ENCODE results near the gene ETF1. TPM values are rescaled to one million over a fixed set of nuclear protein-coding genes. Genes with fewer than 3 reads are reported as not detected.

ETF1 gene
- total RNA-seq, 4 donors from 2014 or later, result 39.8 to 66.6 (median 54.1) TPM

DNA sequence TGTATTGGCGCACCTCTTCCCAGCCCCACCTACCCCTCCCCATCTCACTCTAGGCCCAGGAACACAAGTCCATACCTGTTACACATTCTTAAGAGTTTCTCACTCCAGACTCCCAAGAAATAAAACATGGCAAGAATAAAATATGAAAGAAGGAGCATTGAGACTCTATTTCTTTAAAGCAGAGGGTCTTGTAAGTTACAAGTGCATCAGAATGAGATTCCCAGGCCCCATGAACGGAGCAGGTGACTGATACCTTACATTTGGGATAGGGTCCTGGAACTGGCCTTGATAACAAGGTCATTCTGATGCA lies 72.0 kb downstream of the ETF1 start:
- TF ChIP-seq POLR2AphosphoS5 (IDR thresholded peaks at IDR 0.05) (no peak), EP300 (IDR thresholded peaks at IDR 0.05; ENCODE audit: low read depth) (no peak), POLR2A (IDR thresholded peaks at IDR 0.05) (no peak)
- TF ChIP-seq, protein P1, sequence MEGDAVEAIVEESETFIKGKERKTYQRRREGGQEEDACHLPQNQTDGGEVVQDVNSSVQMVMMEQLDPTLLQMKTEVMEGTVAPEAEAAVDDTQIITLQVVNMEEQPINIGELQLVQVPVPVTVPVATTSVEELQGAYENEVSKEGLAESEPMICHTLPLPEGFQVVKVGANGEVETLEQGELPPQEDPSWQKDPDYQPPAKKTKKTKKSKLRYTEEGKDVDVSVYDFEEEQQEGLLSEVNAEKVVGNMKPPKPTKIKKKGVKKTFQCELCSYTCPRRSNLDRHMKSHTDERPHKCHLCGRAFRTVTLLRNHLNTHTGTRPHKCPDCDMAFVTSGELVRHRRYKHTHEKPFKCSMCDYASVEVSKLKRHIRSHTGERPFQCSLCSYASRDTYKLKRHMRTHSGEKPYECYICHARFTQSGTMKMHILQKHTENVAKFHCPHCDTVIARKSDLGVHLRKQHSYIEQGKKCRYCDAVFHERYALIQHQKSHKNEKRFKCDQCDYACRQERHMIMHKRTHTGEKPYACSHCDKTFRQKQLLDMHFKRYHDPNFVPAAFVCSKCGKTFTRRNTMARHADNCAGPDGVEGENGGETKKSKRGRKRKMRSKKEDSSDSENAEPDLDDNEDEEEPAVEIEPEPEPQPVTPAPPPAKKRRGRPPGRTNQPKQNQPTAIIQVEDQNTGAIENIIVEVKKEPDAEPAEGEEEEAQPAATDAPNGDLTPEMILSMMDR (IDR thresholded peaks at IDR 0.05), result no peak
- no peak overlapping the region for H3K27ac ChIP-seq

DNA sequence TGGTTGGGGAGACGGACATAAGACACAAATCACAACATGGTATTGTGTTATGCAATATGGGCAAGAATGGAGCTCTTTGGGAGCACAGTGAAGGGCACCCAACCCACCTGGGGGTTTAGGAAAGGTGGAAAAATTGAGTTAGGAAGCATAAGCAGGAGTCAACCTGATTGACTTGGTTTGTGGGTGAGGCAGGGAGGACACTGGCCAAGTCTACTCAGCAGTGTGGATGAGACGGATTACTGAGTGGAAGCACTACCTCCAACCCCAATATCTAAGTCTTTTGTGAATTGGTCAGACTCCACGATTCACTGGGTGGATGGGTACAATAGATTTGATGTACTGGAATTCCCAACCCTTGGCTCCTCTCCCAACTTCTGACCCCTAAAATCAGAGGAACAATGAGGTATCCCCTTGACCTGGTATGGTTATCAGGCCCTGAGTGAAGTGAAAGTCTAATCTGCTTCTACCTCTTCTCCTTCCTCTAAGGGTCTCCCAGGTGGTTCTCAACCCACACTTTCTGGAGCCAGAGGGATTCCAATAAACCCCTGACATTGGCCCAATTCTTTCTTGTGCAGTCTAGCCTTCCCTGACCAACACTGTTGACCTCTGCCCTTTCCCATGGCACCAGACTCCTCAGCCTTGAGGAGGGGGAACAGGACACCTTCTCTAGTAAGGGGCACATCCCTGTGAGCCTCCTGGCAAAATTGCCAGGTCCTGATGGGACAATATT lies 72.5 kb downstream of the ETF1 start:
- H3K27me3 ChIP-seq, result no peaks in the 10 kb centered on the region
- intact Hi-C loops (cut with DNase I; ENCODE audit: low total_unique reads) (no loop called here), in situ Hi-C loops (cut with MboI; ENCODE audit: low pct_ligation_motif_present in 1 of 4, low pct_unique_long_range_greater_than_20kb in 1 of 4, low sequenced_read_pairs in 3 of 4) (no loop called here)
- H3K9me3 ChIP-seq, result no peaks in the 10 kb centered on the region
- H3K4me1 ChIP-seq, result peaks cover 7 to 20% (median 17%) of the 10 kb centered on the region in 4 donors
- H3K27ac ChIP-seq, result no peak overlapping the region
- DNase-seq, result peak; percentile 31
- no peaks in the 10 kb centered on the region for H3K36me3 ChIP-seq
- no peak overlapping the region for H3K4me3 ChIP-seq
- TF ChIP-seq POLR2A (IDR thresholded peaks at IDR 0.05) (peak; percentile 0), EP300 (IDR thresholded peaks at IDR 0.05; ENCODE audit: low read depth) (no peak), POLR2AphosphoS5 (IDR thresholded peaks at IDR 0.05) (peak in 1 of 3 donors; percentile 61)
- TF ChIP-seq, protein P1 (IDR thresholded peaks at IDR 0.05), result no peak
- 73 to 100% methylated on average over 2 to 3 of the region's 3 CpGs for WGBS, 2 donors (ENCODE audit: low coverage in 1 of 2)

More for the DNA sequence above, 72.0 kb downstream of the ETF1 start:
- no peak overlapping the region for H3K4me3 ChIP-seq
- in situ Hi-C loops (cut with MboI; ENCODE audit: low pct_ligation_motif_present in 1 of 4, low pct_unique_long_range_greater_than_20kb in 1 of 4, low sequenced_read_pairs in 3 of 4) (no loop called here), intact Hi-C loops (cut with DNase I; ENCODE audit: low total_unique reads) (no loop called here)
- peaks cover 7 to 19% (median 13%) of the 10 kb centered on the region in 4 donors for H3K4me1 ChIP-seq
- H3K9me3 ChIP-seq, result no peaks in the 10 kb centered on the region
- H3K27me3 ChIP-seq, result no peaks in the 10 kb centered on the region
- 56 to 90% methylated on average over 1 to 2 of the region's 2 CpGs for WGBS, 2 donors (ENCODE audit: low coverage in 1 of 2)
- no peak for DNase-seq
- no peaks in the 10 kb centered on the region for H3K36me3 ChIP-seq

DNA sequence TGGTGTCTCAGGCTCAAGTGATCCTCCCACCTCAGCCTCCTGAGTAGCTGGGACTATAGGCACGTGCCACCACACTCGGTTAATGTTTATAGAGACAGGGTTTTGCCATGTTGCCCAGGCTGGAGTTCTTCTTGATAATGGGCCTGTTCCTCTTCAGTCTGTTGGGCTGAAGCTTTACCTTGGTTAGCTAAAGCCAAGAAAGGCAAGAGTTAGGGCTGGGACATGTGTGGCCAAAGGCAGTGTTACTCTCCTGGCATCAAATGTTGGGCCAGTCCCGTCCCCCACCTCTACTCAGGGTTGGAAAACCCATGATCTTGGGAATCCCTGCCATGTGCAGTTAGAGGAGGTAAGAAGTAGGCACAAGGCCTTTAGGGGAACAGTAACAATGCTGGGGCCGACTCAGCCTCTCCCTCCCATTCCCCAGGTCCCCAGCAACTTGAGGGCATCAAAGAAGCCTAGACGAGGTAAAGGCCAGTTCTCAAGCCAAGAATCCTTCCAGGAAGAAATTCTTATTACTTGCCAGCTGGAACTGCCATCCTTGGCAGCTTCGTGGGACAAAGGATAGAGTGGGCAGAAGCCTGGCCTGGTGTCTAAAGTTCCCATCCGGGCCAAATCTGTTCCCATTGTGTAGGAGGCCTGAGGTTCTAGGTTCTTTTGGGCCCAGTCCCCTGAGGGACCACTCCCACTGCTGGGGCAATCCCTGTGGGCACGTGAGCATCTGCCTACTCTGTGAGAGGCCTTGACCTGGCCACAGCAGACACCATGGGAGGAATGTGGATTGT lies 73.3 kb downstream of the ETF1 start:
- H3K4me3 ChIP-seq, result no peak overlapping the region
- H3K36me3 ChIP-seq, result no peaks in the 10 kb centered on the region
- TF ChIP-seq POLR2A (IDR thresholded peaks at IDR 0.05) (peak; percentile 25), POLR2AphosphoS5 (IDR thresholded peaks at IDR 0.05) (peak; percentile 4 to 91 (median 67)), EP300 (IDR thresholded peaks at IDR 0.05; ENCODE audit: low read depth) (no peak)
- TF ChIP-seq, protein P1 (IDR thresholded peaks at IDR 0.05), result no peak
- intact Hi-C loops (cut with DNase I; ENCODE audit: low total_unique reads) (no loop called here), in situ Hi-C loops (cut with MboI; ENCODE audit: low pct_ligation_motif_present in 1 of 4, low pct_unique_long_range_greater_than_20kb in 1 of 4, low sequenced_read_pairs in 3 of 4) (no loop called here)
- WGBS, 2 donors (ENCODE audit: low coverage in 1 of 2), result 69% methylated on average over 8 of the region's 8 CpGs; no CpG with 5 or more reads in 1 of the 2 donors
- no peaks in the 10 kb centered on the region for H3K27me3 ChIP-seq
- no peak overlapping the region for H3K27ac ChIP-seq
- H3K4me1 ChIP-seq, result peaks cover 7 to 20% (median 17%) of the 10 kb centered on the region in 4 donors
- no peaks in the 10 kb centered on the region for H3K9me3 ChIP-seq
- peak; percentile 65 for DNase-seq

DNA sequence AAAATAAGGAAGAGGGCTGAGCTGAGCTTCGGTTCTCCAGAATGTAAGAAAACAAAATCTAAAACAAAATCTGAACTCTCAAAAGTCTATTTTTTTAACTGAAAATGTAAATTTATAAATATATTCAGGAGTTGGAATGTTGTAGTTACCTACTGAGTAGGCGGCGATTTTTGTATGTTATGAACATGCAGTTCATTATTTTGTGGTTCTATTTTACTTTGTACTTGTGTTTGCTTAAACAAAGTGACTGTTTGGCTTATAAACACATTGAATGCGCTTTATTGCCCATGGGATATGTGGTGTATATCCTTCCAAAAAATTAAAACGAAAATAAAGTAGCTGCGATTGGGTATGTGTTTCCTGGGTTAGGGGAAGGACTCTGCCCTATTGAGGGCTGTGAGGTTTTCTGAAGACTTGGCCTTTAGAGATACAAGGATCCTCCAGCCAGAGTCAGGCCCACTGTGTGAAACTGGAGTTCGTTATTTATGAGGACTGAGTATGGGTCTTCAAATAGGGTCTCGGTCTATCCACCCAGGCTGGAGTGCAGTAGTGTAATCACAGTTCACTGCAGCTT lies 74.0 kb downstream of the ETF1 start:
- intact Hi-C loops (cut with DNase I; ENCODE audit: low total_unique reads) (no loop called here), in situ Hi-C loops (cut with MboI; ENCODE audit: low pct_ligation_motif_present in 1 of 4, low pct_unique_long_range_greater_than_20kb in 1 of 4, low sequenced_read_pairs in 3 of 4) (no loop called here)
- Histone ChIP-seq H3K4me1 (peaks cover 7 to 20% (median 17%) of the 10 kb centered on the region in 4 donors), H3K27me3 (no peaks in the 10 kb centered on the region), H3K4me3 (no peak overlapping the region), H3K9me3 (no peaks in the 10 kb centered on the region), H3K27ac (no peak overlapping the region), H3K36me3 (no peaks in the 10 kb centered on the region)
- TF ChIP-seq POLR2A (IDR thresholded peaks at IDR 0.05) (peak; percentile 37), POLR2AphosphoS5 (IDR thresholded peaks at IDR 0.05) (no peak), EP300 (IDR thresholded peaks at IDR 0.05; ENCODE audit: low read depth) (no peak)
- TF ChIP-seq, protein P1 (IDR thresholded peaks at IDR 0.05), result no peak
- 80 to 92% methylated on average over 7 to 8 of the region's 8 CpGs for WGBS, 2 donors (ENCODE audit: low coverage in 1 of 2)
- no peak for DNase-seq
